Measurements from ENCODE around the gene GIPR.

- TF ChIP-seq, protein P1, sequence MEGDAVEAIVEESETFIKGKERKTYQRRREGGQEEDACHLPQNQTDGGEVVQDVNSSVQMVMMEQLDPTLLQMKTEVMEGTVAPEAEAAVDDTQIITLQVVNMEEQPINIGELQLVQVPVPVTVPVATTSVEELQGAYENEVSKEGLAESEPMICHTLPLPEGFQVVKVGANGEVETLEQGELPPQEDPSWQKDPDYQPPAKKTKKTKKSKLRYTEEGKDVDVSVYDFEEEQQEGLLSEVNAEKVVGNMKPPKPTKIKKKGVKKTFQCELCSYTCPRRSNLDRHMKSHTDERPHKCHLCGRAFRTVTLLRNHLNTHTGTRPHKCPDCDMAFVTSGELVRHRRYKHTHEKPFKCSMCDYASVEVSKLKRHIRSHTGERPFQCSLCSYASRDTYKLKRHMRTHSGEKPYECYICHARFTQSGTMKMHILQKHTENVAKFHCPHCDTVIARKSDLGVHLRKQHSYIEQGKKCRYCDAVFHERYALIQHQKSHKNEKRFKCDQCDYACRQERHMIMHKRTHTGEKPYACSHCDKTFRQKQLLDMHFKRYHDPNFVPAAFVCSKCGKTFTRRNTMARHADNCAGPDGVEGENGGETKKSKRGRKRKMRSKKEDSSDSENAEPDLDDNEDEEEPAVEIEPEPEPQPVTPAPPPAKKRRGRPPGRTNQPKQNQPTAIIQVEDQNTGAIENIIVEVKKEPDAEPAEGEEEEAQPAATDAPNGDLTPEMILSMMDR (conservative IDR thresholded peaks at IDR 0.05 in 1 of 2, IDR thresholded peaks at IDR 0.05 in 1 of 2; ENCODE audit: extremely low read depth in 1 of 2, insufficient read depth in 1 of 2, low read depth in 1 of 2, low read length in 2 of 2), result no peak
- no peak for TF ChIP-seq EZH2 (IDR thresholded peaks at IDR 0.05; ENCODE audit: borderline replicate concordance, low read length)
Measured at GRCh38 chr19:45713141-45713540, 45.1 kb downstream of the GIPR start.
